ENCODE measurements around the gene HDHD3.
"Not testable (repeated sequence)": the region's sequence is repeated elsewhere in the genome, so short reads cannot be mapped to it uniquely, and the experiment has no call there.

The HDHD3 gene

DNA sequence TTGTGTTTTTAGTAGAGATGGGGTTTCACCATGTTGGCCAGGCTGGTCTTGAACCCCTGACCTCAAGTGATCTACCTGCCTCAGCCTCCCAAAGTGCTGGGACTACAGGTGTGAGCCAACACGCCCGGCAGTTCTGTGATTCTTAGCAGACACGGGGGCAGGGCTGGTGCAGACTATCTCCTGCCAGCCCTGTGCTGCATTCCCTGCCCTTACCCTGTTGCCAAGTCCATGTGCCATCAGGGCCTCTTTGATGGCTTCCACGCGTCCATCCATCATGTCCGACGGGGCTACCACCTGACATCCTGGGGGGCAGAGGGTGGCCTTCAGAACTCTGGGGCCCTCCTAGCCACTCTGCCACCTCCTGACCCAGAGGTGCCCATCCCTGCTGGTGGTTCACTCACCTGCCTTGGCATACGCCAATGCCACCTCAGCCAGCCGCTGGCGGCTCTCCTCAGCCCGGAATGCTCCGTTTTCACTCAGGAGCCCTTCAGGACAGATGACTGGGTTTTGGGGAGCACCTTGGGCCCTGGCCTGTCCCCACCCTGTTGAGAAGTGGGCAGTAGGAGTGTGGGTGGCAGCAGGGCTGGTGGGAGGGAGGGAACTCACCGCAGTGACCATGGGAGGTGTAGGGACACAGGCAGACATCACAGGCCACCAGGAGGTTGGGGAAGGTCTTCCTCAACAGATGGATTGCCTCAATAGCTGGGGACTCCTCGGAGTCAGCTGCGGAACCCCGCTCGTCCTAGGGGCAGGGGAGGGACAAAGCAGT lies 13.6 kb upstream of the HDHD3 start:
- no peak overlapping the region for H3K4me3 ChIP-seq (ENCODE audit: low read depth, low read length)

DNA sequence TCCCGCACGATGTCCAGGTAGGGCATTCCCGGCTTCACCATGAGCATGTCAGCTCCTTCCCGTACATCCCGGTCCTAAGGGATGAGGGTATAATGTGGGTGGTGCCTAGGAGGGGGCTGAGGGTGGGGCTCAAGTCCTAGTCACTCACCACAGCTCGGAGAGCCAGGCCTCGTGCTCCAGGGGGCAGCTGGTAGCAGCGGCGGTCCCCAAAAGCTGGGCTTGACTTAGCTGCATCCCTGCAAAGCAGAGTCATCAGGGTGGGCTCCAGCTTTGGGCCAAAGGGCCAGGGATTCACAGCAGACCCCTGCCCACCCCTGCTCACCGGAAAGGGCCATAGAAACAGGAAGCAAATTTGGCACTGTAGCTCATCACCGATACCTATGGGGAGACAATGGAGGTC lies 12.7 kb upstream of the HDHD3 start:
- H3K4me3 ChIP-seq (ENCODE audit: low read depth, low read length), result no peak overlapping the region

DNA sequence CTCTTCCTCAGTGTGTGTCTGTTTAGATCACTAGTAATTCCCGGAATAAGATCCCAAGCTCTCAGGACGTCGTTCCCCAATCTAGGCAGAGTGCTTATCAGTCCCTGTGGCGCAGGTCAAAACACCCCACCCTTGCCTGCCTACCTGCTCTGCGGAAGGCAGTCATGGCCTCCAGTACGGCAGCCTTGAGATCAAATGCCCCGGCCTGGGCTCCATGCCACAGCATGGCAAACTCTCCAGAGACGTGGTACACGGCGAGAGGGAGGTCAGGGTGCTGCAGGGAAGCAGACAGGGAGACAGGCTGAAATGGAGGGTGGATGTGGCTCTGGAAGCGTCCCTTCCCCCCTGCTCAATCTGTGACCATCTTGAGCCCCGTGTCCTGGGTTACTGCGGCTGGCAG lies 12.0 kb upstream of the HDHD3 start:
- H3K4me3 ChIP-seq (ENCODE audit: low read depth, low read length), result no peak overlapping the region

DNA sequence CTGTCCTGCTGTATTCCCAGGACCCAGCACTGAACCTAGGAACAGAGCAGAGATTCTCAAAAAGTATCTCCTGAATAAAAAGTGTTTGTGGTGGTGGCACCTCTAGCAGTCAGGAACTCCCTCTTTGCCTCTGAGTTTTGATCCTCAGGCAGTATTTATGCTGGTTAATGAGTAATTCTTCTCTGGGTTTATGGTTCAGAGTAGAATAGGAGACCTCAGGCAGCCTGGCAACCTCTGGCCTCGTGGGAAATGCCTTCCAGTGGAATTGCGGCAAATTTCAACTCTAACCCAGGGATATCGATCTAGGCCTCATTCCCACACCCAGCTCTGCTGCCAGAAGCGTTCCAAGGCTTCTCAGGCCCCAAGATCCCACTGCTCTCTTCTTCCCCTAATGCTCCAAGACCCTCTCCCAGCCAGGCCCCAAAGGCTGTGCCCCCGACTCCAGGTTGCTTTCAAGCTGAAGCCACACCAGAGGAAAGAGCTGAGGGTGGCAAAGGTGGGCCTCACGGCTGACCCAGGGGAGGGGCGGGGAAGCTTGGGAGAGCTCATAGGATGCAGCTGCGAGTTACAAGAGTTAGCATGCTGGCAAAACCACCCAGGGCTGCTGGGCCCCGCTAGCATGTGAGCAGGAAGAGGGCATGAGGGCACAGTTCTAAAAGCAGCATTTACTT lies 10.9 kb upstream of the HDHD3 start:
- H3K4me3 ChIP-seq (ENCODE audit: low read depth, low read length), result no peak overlapping the region

DNA sequence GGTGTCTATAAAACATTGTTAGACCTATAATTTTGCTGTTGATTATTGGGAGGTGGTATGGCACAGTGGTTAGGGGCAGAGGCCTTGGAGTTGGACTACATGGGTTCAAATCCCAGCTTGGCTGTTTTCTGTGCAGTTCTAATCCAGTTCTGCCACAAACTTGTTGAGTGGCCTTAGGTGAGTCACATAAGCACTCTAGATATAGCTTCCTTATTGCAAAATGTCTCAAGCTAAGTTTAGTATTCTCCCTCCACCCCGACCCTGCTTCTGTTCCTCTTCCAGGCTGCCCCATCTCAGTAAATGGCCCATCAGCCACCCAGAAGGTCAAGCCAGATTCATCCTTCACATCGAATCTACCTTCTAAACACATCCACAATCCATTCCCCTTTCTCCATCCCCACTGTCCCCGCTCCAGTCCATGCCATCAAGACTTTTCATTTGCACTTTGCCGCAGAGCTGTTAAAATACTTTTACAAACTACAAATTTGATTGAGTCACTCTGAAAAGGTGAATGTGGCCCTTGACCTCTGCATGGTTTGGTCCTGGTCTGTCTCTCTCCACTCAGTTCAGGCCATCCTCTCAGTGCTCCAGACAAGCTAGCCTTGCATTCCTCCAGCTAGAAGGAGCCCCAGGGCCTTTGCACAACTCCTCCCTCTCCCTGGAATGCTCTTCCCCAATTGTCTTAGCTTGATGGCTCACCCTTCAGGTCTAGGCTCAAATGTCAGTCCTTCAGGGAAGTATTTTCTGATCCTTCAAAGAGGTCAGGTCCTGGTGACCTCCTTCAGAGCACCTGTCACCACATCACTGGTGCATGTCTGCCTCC lies 10.0 kb upstream of the HDHD3 start:
- no peak overlapping the region for H3K4me3 ChIP-seq (ENCODE audit: low read depth, low read length)

DNA sequence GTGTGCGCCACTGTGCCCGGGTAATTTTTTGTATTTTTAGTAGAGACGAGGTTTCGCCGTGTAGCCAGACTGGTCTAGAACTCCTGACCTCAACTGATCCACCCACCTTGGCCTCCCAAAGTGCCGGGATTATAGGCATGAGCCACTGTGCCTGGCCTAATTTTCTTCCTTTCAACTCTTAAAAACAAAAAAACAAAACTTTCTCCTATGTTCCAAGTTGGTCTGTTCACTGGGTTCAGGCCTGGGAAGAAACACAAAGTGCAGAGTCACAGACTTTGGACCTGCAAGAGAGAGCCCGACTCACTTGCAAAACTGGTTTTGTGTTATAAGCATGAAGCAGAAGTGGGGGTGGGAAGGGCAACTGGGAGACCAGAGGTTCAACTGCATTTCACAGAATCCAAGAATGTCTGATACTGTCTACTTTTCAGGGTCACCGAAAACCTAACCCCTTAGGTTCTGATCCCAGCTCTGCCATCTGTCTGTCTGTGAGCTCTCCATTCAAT lies 5.2 kb upstream of the HDHD3 start:
- no peak overlapping the region for H3K4me3 ChIP-seq (ENCODE audit: low read depth, low read length)

DNA sequence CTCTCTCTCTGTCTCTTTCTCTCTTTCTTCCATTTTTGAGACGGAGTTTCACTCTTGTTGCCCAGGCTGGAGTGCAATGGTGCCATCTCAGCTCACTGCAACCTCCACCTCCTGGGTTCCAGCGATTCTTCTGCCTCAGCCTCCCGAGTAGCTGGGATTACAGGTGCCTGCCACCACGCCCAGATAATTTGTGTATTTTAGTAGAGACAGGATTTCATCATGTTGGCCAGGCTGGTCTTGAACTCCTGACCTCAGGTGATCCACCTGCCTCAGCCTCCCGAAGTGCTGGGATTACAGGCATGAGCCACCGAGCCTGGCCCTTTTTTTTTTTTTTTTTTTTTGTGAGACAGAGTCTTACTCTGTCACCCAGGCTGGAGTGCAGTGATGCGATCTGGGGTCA lies 4.7 kb upstream of the HDHD3 start:
- not testable (repeated sequence) for H3K4me3 ChIP-seq (ENCODE audit: low read depth, low read length)

DNA sequence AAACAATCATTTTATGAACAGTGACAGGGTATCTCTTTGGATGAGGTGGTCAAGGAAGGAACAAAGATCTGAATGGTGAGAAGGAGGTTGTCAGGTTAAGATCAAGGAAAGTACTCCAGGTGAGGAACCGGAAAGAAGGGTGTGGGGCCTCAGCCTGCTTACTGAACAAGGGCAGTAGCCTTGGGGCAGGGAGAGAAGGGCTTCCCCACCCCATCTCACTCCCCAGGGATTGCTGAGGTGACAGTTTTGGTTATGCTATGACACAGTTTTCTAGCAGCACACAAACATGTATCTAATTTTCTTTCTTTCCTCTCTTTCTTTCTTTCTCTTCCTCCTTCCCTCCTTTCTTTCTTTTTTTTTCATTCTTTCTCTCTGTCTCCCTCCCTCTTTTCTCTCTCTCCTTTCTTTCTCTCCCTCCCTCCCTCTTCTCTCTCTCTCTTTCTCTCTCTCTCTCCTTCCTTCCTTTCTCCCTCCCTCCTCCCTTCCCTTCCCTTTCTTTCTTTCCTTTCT lies 4.1 kb upstream of the HDHD3 start:
- no peak overlapping the region for H3K4me3 ChIP-seq (ENCODE audit: low read depth, low read length)

DNA sequence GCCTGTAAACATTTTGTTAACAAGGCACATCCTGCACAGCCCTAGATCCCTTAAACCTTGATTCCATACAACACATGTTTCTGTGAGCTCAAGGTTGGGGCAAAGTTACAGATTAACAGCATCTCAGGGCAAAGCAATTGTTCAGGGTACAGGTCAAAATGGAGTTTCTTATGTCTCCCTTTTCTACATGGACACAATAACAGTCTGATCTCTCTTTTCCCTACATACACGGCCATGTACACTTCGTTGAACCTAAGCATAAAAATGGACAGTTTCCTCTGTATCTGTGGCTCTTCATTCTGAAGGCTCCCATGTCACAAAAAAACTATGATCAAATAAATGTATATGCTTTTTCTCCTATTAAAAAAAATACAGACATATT lies 3.0 kb upstream of the HDHD3 start:
- not testable (repeated sequence) for H3K4me3 ChIP-seq (ENCODE audit: low read depth, low read length)

DNA sequence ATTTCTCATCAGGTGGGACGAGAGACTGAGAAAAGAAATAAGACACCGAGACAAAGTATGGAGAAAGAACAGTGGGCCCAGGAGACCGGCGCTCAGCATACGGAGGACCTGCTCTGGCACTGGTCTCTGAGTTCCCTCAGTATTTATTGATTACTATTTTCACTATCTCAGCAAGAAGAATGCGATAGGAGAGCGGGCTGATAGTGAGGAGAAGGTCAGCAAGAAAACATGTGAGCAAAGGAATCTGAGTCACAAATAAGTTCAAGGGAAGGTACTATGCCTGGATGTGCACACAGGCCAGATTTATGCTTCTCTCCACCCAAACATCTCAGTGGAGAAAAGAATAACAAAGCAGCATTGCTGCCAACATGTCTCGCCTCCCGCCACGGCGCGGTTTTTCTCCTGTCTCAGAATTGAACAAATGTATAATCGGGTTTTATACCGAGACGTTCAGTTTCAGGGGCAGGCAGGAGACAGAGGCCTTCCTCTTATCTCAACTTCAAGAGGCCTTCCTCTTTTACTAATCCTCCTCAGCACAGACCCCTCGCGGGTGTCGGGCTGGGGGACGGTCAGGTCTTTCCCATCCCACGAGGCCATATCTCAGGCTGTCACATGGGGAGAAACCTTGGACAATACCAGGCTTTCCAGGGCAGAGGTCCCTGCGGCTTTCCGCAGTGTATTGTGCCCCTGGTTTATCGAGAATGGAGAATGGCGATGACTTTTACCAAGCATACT lies 2.5 kb upstream of the HDHD3 start:
- not testable (repeated sequence) for H3K4me3 ChIP-seq (ENCODE audit: low read depth, low read length)

DNA sequence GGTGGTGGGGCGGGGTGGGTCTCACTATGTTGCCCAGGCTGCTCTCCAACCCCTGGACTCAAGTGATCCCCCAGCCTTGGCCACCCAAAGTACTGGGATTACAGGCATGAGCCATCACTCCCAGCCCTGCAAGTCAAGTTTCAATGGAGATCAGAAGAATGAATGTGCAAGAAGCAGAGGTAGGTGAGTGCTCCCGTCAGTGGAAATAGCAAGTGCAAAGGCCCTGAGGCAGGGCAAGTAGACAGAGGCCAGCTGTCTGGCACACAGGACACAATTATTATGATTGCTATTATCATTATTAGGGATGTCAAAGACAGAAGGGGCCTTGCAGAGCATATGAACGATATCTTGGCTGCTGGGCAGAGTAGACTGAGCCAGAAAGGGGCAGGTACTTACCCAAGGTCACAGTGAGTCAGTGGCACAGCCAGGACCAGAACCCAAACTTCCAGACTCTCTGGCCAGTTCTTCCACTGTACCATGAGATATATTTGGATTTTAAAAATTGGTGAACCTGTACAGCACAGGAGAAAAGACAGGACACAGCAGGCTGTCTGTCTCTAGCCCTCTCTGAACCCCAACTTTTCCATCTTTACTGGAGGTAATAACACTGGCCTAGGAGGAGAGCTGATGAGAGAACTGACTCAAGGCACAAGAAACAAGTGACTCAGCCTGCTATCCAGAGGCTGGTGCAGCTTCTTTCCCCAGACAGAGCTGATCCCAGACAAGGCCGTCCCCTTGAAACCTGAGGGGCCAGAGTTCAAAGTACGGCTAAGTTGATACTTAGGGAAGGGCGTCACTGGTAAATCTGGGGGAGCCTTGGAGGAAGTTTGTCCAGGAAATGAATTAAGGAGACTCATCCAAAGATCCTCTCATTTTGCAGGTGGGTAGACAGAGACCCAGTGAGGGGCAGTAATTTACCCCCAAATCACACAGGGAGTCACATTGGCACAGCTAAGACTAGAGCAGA lies 1.4 kb downstream of the HDHD3 start:
- H3K4me3 ChIP-seq (ENCODE audit: low read depth, low read length), result no peak overlapping the region

DNA sequence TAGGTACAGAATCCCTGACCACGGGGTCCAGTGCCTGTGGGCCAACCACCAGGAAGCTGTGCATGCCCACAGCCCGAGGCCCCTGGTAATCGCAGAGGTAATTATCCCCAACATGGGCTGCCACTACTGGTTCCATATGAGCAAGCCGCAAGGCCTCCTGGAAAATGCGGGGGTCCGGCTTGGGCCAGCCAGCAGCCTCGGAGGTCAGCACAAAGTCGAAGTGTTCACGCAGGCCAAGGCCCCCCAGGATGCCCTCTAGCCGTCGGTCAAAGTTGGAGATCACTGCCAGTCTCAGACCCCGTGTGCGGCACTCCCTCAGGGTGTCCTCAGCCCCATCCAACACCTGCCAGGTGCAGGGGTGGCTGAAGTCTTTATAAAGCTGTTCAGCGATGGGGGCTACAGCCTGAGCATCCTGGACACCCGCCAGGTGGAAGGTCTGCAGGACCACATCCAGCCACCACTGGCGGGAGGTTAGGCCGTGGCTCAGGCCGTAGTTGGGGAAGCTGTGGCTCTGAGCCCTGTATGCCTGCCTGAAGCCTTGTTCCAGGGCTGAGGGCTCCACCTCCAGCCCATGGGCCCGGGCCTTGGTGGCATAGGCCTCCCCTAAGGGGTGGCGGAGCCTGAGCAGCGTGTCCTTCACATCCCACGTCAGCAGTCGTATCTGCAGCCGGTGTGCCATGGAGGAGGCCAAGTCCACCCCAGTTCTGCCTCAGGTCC lies 3.0 kb downstream of the HDHD3 start:
- no peak overlapping the region for H3K4me3 ChIP-seq (ENCODE audit: low read depth, low read length)

DNA sequence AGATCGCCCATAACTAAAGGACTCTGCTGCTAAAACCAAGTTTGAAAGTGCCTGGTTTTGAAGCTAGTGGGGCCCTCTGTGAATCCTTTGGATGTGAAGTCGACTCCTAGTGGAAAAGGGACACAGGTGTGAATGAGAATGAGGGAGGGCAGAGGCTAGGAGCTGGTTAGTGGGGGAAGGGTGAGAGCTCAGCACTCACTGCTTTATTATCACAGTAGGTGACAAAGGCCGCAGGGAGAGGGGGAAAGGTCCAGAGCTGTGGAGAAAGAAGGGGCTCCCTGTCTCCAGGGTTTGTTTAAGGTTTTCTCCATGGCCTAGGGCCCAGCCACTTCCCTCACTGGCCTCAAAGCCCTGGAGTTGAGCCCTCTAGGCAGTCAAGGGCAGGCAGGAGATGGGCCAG lies 3.5 kb downstream of the HDHD3 start:
- no peak overlapping the region for H3K4me3 ChIP-seq (ENCODE audit: low read depth, low read length)

DNA sequence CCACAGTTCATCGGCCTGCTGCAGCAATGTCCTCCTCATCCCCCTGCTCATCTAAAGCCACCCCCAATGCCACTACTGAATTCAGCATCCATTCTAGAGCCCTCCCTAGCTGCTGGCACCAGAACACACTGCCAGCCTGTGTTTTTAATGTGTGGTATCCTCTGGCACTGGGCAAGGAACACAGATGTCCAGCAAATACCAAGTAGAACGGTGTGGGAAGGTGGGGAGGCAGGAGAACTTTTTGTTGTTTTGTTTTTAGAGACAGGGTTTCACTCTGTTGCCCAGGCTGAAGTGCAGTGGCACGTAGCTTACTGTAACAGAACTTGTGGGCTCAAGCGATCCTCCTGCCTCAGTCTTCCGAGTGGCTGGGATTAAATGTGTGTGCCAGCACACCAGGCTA lies 4.7 kb downstream of the HDHD3 start:
- no peak overlapping the region for H3K4me3 ChIP-seq (ENCODE audit: low read depth, low read length)

DNA sequence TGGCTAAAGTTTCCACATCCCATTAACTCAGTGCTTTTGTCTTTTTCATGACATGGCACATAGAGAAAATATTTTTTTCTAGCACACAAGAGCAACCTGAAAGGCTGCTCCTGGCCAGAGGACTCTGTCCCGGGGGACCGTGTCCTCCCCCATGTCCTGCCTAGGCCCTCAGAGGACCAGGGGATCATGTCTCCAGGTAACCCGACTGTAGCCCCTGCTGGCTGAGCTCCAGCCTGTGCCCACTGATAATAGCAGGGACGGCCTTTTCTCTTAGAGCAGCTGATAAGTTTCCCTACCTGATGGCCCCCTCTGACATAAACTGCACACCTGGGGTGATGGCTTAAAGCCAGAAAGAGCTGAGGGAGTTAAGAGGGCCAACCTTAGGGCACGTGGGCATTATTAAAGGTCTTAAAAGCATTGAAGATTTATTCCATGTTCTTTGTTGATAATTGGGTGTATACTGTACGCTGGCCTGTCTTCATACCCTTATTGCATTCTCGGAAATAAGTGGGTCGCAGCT lies 5.9 kb downstream of the HDHD3 start:
- H3K4me3 ChIP-seq (ENCODE audit: low read depth, low read length), result no peak overlapping the region

DNA sequence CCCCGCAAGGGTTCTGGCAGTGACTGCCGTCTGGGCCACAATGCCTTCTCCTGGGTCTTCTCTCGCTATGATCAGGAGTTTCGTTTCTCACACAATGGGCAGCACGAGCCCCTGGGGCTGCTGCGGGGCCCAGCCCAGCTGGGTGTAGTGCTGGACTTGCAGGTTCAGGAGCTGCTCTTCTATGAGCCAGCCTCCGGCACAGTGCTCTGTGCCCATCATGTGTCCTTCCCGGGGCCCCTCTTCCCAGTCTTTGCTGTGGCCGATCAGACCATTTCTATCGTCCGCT lies 7.0 kb downstream of the HDHD3 start:
- no peak overlapping the region for H3K4me3 ChIP-seq (ENCODE audit: low read depth, low read length)

DNA sequence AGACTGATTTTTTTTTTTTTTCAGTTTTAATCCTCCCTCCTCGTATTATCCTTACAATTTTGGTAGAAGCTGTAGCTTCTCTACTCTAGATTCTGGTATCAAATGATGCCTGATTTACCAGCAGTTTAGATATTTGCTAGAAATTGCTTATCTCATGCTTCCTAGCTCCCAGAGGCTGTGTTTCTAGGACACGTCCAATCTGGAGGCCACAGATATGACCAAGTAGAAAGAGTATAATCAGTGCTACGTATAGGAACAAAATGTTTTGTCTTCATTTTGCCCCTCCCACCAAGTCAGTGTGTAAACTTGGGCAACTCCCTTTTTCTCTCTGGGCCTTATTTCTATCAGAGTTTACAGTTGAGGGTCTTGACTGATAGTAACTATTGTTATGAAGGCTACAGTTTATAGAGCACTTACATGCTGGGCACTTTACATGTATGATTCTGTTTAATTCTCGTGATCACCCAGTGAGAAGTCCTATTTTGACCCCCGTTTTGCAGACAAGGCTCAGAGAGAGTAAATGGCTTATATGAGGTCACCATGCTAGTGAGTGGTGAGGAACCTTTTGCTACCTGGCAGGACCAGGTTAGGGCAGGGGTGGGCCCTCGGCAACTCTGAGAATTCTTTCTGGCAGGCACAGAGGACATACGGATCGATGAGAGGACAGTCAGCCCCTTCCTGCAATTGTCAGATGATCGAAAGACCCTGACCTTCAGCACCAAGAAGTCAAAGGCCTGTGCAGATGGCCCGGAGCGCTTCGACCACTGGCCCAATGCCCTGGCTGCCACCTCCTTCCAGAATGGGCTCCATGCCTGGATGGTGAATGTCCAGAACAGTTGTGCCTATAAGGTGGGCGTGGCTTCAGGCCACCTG lies 7.6 kb downstream of the HDHD3 start:
- no peak overlapping the region for H3K4me3 ChIP-seq (ENCODE audit: low read depth, low read length)

DNA sequence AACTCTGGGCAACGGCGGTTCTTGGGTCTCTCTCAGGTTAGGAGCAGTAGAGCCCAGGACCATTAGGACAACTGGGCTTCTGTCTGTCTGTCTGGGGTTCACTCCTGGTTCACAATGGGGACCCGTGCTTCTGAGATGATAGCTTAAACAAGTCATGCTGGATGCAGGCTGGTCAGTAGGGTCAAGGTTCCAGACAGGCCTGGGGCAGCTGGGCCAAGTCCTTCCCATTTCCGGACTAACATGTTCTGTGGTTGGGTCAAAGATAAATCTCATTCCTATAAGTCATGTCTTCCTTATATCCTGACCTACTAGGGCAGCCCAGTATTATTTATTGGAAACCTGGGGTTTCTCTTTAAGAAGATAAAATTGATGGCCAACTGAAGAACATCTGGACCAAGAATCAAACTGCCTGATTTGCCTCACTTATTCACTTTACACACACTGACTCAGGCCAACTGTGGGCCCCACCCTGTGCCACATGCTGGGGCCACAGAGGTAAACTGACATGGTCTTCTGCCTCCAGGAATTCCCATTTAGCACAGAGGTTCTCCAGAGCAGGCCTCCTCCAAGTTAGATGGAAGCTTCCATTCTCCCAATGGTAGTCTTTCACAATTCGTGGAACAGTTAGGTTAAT lies 8.3 kb downstream of the HDHD3 start:
- H3K4me3 ChIP-seq (ENCODE audit: low read depth, low read length), result no peak overlapping the region
